COLO668 (cell line): Measurements from ENCODE around the gene QRICH1.
A peak's percentile ranks its signal among the peaks of the same experiment; 100 is the strongest.

Experiments
- DNase-seq: peaks from one replicate; lab custom pipeline; 2025; ENCODE audit not compliant: unreplicated experiment; lab: John Stamatoyannopoulos, UW

QRICH1 gene

DNA sequence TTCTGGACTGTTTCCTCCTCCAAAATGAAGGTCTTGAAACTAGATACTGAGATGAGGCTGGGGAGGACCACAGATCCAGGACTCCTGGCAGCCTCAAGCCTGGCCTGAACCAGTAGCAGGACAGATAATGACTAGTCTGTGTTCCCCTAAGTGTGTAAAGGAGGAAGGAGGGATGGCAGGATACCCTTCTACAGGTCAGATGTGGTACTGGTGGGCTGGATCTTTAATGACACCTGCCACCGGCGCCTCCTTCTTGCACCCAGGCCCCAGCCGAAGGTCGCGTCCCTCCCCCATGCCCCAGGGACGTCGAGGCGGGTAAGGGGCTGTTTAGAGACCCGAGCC, 26.2 kb upstream of the QRICH1 start:
- peak; percentile 13 for DNase-seq

DNA sequence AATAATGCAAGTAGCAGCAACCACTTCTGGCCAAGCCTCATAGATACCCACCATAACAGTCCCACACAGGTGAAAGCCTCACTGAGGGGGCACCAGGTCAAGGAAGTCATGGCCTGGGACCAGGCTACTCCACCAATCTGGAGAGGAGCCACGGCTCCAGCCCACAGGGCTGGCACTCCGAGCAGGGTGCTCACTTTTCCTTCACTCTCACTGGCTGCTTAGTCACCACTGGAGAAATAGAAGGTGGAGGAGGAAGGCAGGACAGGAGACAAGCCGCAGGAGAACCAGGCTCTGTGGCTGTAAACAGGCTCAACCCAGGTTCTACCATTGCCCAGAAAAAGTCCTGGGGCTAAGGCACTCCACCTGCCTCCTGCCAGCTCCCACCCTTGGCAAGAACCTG, 25.6 kb upstream of the QRICH1 start:
- DNase-seq: no peak

DNA sequence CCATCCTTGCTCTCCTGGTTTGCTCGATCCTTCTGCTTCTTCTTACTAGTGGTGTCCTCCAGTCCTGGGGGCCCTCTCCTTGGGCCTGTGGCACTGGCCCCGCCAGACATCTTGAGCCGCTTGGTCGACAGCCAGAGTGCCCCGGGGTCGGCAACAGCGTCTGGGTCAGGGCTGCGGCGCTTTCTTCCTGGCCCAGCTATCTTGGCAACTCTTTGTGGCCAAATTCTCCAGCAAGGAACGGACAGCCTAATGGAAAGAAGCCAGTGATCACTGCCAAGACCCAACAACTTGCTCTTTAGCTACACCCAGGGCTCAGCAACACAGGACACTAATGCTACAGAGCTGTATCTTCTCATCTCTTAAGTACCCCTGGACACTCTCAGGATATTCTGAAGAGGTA, 25.2 kb upstream of the QRICH1 start:
- no peak for DNase-seq

DNA sequence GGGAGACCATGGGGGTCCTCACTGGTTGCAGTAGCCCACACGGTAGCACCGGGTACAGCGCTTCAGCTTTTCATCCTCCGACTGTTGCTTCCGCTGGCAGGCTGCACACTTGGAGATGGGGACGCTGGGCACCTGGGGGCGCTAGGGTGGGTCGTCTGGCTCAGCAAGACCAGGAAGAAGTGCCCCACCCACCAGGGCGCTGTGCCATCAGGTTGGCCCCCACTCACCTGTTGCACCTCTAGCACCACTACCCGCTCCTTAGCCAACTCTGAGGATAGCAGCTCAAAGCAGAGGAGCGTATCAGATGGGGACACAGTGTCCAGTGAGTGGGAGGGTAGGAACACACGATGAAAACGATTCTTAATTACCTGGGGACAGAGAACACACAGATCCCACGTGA, 18.4 kb upstream of the QRICH1 start:
- DNase-seq: no peak

DNA sequence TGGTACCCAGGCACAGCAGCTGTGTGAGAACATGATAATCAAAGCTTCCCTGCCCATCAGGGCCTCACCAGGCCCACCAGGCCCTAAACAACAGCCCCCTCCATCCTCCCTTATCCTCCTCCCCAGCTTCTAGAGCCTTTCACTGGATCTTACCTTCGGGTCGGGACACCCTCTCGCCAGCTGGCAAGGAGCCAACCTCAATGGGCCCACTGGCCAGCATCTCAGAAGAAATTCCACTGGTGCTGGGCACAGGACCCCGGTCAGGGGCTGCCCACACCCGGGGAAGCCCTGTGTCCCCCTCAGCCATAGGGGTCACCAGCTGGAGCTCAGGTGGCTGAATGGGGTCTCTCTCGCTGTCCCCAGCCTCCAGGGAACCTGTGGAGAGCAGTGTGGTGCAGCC, 17.5 kb upstream of the QRICH1 start:
- DNase-seq: no peak

DNA sequence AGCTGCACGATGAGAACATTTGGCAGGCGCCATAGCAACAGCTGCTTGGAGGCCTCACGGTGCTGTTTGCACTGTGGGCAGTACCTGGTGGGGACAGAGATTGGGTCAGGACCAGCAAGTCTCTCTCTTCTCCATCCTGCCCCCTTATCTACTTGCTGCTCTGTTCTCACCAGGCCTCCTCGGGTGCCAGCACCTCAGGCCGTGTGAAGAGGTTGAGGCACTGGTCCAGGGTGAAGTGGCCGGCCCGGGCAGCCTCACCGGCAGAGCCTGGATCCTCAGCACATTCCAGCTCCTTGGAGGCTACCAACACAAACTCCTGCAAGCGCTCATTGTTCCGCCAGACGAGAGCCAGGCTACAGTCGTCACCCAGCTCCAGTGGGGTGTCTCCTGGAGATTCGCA, 16.9 kb upstream of the QRICH1 start:
- DNase-seq: no peak

DNA sequence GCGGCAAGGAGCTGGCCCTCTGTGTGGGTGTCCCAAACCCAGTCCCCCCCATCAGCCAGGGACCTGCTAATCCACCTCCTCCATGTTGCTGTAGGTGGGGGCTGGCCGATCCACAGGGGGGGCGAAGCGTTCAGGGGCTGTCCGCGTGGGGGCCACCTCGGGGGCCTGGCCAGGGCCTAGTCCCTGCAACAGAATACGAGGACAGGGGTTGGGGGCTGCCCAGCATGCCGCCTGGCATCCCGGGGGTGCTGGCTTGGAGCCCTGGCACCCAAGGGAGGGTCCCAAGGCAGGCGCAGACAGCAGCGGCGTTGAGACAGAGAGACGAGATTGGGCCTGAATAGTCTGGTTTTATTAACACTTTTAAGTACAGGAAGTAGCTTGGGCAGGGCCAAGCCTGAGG, 14.5 kb upstream of the QRICH1 start:
- DNase-seq: no peak

DNA sequence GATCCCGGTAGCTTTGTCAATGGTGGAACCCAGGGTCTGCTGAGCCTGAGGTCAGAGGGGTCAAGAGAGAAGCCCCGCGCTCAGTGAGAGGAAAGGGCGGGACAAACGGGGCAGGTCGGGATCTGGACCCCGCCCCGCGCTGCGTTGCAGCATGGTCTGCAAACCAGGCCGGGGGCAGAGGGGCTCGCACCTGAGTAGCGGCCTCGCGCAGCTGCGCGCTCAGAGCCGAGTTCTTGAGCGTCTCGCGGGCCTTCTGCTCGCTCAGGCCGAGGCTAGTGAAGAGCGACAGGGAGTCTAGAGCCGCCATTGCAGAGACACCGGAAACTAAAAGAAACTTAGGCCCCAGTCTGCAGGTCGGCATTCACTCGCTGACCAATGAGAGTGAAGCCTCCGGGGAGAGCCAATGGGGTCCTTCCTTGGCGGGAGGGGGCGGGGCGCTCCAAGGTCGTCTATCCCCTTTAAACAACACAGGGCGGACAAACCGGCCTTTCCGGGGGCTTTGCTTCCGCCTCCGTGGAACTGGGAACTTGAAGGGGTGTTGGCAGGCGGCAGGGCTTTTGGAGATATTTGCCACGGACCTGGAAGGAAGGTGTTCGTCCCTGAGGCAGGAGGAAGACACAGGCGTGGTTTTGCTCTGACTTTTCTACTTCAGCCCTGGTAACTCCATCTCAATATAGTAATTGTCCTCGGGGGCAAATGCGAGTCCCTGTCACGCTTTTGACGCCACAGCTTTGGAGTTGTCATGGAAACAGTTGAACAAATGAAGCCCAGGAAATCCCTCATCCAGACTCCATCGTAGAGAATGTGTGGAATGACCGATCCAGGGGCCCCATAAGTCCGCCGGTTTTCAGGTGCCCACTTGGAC, 10.8 kb upstream of the QRICH1 start, which contains the start of gene QARS1:
TSS of gene QARS1 (minus strand) at position 331 of the 865 bp plus-strand sequence. CDS start at position 307, 24 bp downstream.
- DNase-seq: peak; percentile 81

DNA sequence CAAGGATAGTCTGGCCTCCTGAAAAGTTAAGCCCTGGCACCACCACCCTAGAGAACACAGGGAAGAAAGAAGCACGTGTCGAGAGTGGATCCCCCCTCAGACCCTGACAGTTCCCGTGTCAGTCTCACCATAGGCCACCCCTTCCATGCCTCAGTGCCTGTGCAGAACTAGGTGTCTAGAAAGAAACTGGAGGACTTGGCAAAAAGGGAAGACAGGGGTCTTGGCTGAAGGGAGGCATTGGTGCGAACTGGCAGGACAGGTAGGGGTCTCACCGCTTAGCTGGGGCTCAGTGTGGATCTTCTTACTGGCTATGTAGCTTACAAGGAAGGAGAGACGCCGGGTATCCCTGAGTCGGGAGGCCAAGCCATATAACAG, 10.2 kb upstream of the QRICH1 start:
- DNase-seq: no peak

DNA sequence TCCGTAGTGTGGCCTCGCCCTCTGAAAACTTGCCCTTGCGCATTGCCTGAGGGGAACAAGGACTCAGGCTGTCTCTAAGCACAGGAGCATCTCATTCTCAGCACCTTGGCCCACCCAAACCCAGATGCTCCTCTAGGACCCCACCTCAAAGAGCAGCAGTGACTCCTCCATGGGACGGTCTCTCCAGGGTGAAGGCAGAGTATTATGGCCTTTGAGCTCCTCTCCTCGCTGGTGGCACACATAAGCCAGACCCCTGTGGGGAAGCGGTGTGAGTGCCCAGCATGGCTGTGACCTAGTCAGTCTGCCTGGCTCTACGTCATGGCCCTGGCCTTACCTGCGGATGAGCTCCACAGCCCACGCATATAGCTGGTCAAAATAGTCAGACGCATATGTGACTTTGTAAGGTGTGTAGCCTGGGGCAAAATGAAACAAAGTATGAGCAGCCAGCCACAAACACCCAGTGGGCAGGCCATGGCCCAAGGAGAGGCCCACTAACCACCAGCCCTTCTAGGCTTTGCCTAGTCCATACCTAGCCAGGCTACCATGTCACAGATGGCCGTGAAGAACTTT, 6.3 kb upstream of the QRICH1 start:
- no peak for DNase-seq

DNA sequence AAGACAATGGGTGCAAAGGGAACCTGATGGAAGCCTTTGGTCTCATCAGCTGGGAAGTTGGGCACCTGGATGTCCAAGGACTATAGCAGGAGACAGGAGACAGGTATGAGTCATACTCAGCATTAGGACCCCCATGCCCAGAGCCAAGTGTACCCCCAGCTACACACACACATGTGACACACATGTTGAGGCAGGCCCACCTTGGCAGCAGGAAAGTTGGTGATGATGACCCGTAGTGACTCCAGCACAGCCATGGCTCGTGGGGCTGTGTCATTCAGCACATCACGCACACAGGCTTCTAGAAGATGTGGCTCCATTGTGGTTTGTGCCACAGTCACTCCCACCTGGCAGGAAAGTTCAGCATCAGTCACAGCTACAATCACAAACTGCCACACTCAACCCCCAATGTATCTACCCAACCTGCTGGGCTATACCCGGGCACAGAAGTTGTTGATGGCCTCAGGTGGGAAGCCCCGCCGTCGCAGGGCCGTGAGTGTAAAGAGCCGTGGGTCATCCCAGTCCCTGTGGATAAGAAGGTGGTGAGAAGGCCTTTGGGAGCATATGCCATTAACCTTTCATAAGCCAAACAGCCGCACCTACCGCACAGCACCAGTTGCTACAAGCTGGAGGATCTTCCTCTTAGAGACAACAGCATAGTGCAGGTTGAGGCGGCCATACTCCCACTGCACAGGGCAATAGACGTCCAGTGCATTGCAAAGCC, 5.2 kb upstream of the QRICH1 start:
- no peak for DNase-seq

DNA sequence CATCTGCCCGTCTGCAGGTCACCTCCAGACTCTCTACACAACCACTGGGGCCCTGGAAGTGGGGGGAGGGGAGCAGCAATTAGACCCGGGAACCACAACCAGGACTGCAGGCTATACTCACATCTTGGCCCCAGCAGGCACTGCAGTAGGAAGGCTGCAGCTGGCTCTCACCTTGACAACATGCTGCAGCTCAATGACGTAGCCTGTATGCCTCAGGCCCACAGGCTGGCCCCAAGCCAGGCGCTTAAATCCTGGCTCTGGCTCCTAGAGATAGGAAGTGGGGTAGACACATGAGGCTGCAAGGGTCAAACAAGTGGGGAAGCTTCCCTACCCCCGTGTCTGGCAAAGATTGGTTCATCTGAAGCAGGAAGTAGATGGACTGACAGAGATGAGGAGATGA, 4.6 kb upstream of the QRICH1 start:
- DNase-seq: peak; percentile 4

DNA sequence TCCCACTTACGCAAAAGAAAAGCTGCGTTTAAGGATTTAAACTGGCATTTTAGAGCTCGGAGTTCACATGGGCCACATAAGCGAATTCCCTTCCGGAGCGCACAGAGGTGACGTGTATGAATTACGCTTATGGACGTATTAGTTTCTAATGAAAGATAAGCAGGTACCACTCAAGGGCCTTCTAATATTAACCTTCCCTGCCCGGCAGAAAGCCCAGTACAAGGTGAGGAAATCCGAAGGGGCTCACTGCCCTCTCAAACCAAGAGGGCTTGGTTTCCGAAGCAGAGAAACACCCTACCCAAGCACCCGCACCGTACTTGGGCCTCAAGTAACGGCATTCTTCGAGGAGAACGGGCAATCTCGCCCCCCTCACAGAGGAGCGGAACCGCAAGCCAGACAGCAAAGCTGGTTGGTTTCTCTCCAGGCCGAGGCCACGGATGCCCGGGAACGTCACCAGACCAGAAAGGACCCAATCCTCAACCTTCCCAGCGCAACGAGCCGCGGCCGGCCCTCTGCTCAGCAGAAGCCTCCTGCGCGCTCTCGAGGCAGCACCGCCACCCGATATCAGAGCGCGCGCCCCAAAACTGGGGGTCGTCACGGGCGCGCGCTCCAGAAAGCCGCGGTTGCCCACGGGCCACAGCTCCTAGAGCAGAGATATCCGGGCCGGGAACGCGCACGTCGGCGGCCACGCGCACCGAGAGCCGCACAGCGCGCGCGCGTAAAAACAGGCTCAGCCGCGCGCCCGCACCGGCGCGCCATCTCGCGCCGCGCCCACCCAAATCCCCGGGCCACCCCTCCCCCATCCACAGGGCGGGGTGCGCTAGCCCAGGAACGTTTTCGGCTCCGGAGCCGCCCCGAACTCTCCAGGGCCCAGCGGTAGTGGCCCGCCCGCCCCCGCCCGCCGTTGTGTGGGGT, 676 bp downstream of the QRICH1 start:
- peak; percentile 81 for DNase-seq

DNA sequence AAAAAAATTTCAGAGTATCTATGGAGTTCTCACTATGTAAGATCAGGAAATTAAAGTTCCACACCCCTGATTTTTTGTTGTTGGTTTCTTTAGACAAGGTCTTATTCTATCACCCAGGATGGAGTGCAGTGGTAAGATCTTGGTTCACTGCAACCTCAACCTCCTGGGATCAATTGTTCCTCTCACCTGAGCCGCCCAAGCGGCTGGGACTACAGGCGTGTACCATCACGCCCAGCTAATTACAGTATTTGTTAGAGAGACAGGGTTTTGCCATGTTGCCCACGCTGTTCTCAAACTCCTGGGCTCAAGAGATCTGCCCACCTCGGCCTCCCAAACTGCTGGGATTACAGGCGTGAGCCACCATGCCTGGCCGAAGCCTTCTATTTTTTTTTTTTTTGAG, 12.4 kb downstream of the QRICH1 start:
- DNase-seq: no peak

DNA sequence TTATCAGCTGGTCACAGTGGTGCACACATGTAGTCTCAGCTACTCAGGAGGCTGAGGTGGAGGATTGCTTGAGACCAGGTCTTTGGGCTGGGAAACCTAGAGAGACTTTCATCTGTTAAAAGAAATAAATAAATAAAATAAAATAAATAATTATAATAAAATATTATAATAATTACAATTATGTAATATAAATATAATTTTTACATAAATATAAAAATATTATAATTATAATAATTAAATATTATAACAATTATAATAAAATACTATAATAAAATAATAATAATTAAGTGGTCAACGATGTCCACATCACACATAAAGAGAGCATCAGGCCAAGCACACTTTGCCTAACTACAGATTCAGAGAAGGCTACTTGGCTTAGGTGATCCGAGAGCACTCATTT, 14.6 kb downstream of the QRICH1 start:
- DNase-seq: no peak

DNA sequence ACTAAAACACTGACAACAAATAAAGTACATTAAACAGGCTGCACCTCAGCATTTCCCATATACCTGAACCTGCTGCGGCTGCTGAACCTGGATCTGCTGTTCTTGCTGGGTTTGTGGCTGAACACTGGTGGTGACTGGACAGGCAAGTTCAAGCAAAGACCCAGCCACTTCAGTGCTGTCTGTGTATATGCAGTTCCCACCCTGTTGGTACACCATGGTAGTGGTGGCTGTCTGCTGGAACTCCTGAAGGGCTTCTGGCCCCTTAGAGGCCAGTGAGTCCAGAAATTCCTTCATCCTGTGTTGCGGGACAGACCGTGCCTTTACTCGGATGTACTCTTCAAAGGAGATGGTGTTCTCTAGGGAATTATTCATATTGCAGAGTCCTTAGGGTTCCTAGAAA, 17.2 kb downstream of the QRICH1 start:
- DNase-seq: no peak

DNA sequence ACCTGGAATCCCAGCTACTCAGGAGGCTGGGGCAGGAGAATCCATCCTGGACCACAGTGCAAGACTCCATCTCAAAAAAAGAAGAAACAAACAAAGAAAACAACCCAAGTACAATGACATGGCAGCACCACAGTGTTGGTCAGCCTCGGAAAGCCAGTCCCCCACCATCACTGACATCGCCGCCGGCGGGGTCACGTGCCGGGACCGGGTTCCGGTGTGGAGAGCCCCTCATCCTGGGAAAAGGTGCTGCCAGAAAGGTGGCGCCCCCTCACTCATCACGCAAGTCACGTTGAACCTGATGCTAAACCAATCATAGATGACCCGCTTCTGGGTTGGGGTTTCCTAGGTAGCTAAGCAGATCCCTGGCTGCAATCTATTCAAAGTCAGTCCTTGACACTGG, 17.8 kb downstream of the QRICH1 start:
- DNase-seq: no peak

DNA sequence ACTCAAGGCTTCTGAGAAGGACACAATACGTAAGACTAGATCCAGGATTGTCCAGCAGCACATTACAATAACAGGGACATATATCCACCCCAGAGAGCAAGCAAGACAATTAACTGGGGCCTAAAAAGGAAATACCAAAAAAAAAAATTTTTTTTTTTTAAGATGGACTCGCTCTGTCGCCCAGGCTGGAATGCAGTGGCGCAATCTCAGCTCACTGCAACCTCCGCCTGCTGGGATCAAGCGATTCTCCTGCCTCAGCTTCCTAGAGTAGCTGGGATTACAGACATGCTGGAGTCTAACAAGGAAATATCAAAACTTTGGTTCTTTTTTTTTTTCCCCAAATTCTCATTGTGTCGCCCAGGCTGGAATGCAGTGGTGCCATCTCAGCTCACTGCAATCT, 35.9 kb downstream of the QRICH1 start:
- DNase-seq: no peak

DNA sequence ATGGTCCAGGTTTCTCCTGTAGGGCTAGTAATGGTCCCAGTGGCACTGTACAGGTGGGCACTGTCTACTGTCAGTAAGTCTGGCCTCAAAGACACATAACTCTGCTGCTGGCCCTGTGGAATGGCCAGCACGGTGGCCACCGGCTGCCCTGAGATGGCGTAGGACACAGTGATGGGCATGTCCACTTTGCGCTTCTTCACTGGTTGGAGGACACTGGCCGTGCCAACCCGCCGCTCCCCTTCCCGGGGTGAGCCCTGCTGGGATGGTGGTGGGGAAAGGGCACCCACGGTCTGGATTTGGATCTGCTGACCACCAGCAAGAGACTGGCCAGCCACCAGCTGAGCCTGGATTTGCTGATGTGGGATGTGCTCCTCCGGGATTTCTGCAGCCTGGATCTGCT, 36.6 kb downstream of the QRICH1 start:
- no peak for DNase-seq

DNA sequence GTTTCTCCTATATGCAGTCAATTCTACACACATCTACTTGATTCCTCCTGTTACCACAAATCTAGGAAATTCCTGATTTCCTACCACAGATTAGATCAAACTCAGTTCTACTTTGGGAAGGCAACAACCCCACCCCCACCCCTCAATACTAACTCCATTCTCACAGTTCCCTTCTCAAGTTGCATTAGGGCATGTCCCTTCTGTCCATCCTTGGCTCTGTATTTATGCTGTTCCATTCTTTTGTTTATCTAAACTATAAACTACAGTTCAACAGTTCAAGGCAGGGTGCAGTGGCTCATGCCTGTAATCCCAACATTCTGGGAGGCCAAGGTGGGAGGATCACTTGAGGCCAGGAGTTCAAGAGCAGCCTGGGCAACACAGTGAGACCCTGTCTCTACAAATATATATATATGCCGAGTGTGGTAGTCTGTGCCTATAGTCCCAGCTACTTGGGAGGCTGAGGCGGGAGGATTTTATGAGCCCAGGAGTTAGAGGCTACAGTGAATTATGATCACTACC, 39.5 kb downstream of the QRICH1 start:
- DNase-seq: no peak

DNA sequence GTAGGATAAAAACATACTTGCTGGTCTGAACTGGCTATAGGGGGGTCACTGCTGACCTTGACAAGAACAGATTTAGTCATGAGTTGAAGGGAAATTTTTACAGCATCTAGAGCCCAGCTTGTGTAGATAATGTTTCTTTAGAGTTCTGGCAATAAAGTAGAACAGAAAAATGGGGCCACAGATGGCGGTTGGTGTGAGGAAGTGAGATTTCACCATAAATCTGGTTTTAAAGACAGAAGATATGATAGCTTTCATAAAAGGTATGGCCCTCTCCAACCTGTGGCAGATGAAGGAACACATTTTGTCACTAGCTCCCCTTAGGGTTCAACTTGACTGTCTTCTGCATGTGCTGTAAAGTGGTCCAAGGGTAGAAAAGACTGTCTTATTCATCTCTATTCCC, 40.3 kb downstream of the QRICH1 start:
- DNase-seq: no peak
